HEK293 (cell line): ENCODE measurements around the gene MICALL1.

Experiments
- BCL6B ChIP-seq: fragments of 450-650 bp; formaldehyde crosslinking; IDR thresholded peaks from 2 replicates; pipeline ENCODE4 v1.5.1; 2017; ENCODE audit warnings: missing biosample characterization, missing genetic modification characterization
- HOXD13 ChIP-seq: sonication (generic); formaldehyde crosslinking; IDR thresholded peaks from 2 replicates; pipeline ENCODE4 v1.8.0; 2022; ENCODE audit warnings: missing genetic modification reagents, borderline replicate concordance
- KLF7 ChIP-seq: fragments of 450-650 bp; formaldehyde crosslinking; IDR thresholded peaks from 2 replicates; pipeline ENCODE4 v1.5.1; 2016; ENCODE audit warnings: missing biosample characterization, missing genetic modification characterization, borderline replicate concordance
- PRDM6 ChIP-seq: fragments of 450-650 bp; formaldehyde crosslinking; IDR thresholded peaks from 2 replicates; pipeline ENCODE4 v1.5.1; 2017; ENCODE audit warnings: missing biosample characterization, missing genetic modification characterization
- REPIN1 ChIP-seq: fragments of 450-650 bp; formaldehyde crosslinking; IDR thresholded peaks from 2 replicates; pipeline ENCODE4 v1.5.1; 2017; ENCODE audit warnings: missing biosample characterization, missing genetic modification characterization, low read depth
- SCRT2 ChIP-seq: fragments of 450-650 bp; formaldehyde crosslinking; IDR thresholded peaks from 2 replicates; pipeline ENCODE4 v1.5.1; 2016; ENCODE audit warnings: missing biosample characterization, missing genetic modification characterization
- ZBTB48 ChIP-seq: fragments of 450-650 bp; formaldehyde crosslinking; IDR thresholded peaks from 2 replicates; pipeline ENCODE4 v1.5.1; 2016; ENCODE audit warnings: missing biosample characterization, missing genetic modification characterization
- ZBTB7A ChIP-seq: fragments of 450-650 bp; formaldehyde crosslinking; IDR thresholded peaks from 2 replicates; pipeline ENCODE4 v1.5.1; 2016; ENCODE audit warnings: low read depth, missing biosample characterization, missing genetic modification characterization
- ZFHX2 ChIP-seq: fragments of 450-650 bp; formaldehyde crosslinking; conservative IDR thresholded peaks from 2 replicates; pipeline ENCODE4 v1.5.1; 2016; ENCODE audit warnings: missing biosample characterization, missing genetic modification characterization
- ZNF112 ChIP-seq: fragments of 450-650 bp; formaldehyde crosslinking; IDR thresholded peaks from 2 replicates; pipeline ENCODE4 v1.5.0; 2017; ENCODE audit warnings: missing biosample characterization, missing genetic modification characterization
- ZNF138 ChIP-seq: fragments of 450-650 bp; formaldehyde crosslinking; IDR thresholded peaks from 2 replicates; pipeline ENCODE4 v1.5.1; 2016; ENCODE audit warnings: missing biosample characterization, missing genetic modification characterization, borderline replicate concordance
- ZNF24 ChIP-seq: fragments of 450-650 bp; formaldehyde crosslinking; IDR thresholded peaks from 2 replicates; pipeline ENCODE4 v1.5.1; 2016; ENCODE audit warnings: missing biosample characterization, missing genetic modification characterization
- ZNF248 ChIP-seq: fragments of 450-650 bp; formaldehyde crosslinking; IDR thresholded peaks from 2 replicates; pipeline ENCODE4 v1.5.1; 2017; ENCODE audit warnings: missing biosample characterization, missing genetic modification characterization
- ZNF266 ChIP-seq: fragments of 450-650 bp; formaldehyde crosslinking; IDR thresholded peaks from 2 replicates; pipeline ENCODE4 v1.5.1; 2016; ENCODE audit warnings: missing biosample characterization, missing genetic modification characterization, low read depth
- ZNF292 ChIP-seq: fragments of 450-650 bp; formaldehyde crosslinking; IDR thresholded peaks from 2 replicates; pipeline ENCODE4 v1.5.1; 2016; ENCODE audit warnings: low read depth, missing biosample characterization, missing genetic modification characterization, borderline replicate concordance
- ZNF311 ChIP-seq: fragments of 450-650 bp; formaldehyde crosslinking; IDR thresholded peaks from 2 replicates; pipeline ENCODE4 v1.5.1; 2017; ENCODE audit warnings: missing biosample characterization, missing genetic modification characterization, borderline replicate concordance
- ZNF335 ChIP-seq: fragments of 450-650 bp; formaldehyde crosslinking; conservative IDR thresholded peaks from 2 replicates; pipeline ENCODE4 v1.5.1; 2016; ENCODE audit warnings: missing biosample characterization, missing genetic modification characterization
- ZNF350 ChIP-seq: fragments of 450-650 bp; formaldehyde crosslinking; IDR thresholded peaks from 2 replicates; pipeline ENCODE4 v1.5.0; 2017; ENCODE audit warnings: missing biosample characterization, mild to moderate bottlenecking, missing genetic modification characterization
- ZNF391 ChIP-seq: fragments of 450-650 bp; formaldehyde crosslinking; IDR thresholded peaks from 2 replicates; pipeline ENCODE4 v1.5.1; 2016; ENCODE audit warnings: low read depth, missing biosample characterization, missing genetic modification characterization, borderline replicate concordance
- ZNF433 ChIP-seq: fragments of 450-650 bp; formaldehyde crosslinking; IDR thresholded peaks from 2 replicates; pipeline ENCODE4 v1.5.1; 2016; ENCODE audit warnings: missing biosample characterization, missing genetic modification characterization, low read depth
- ZNF488 ChIP-seq: fragments of 450-650 bp; formaldehyde crosslinking; IDR thresholded peaks from 2 replicates; pipeline ENCODE4 v1.5.1; 2016; ENCODE audit warnings: missing biosample characterization, missing genetic modification characterization
- ZNF518A ChIP-seq: fragments of 450-650 bp; formaldehyde crosslinking; conservative IDR thresholded peaks from 2 replicates; pipeline ENCODE4 v1.5.1; 2016; ENCODE audit warnings: low read depth, missing biosample characterization, missing genetic modification characterization
- ZNF549 ChIP-seq: fragments of 450-650 bp; IDR thresholded peaks from 2 replicates; pipeline ENCODE4 v1.5.1; 2018; ENCODE audit warnings: missing biosample characterization, missing genetic modification characterization, mild to moderate bottlenecking, inconsistent platforms, moderate library complexity
- ZNF555 ChIP-seq: fragments of 450-650 bp; formaldehyde crosslinking; conservative IDR thresholded peaks from 2 replicates; pipeline ENCODE4 v1.5.1; 2017; ENCODE audit warnings: missing biosample characterization, mild to moderate bottlenecking, missing genetic modification characterization, inconsistent platforms
- ZNF585B ChIP-seq: fragments of 450-650 bp; formaldehyde crosslinking; IDR thresholded peaks from 2 replicates; pipeline ENCODE4 v1.5.1; 2016; ENCODE audit warnings: missing biosample characterization, missing genetic modification characterization
- ZNF621 ChIP-seq: fragments of 450-650 bp; formaldehyde crosslinking; IDR thresholded peaks from 2 replicates; pipeline ENCODE4 v1.5.1; 2017; ENCODE audit warnings: missing biosample characterization, missing genetic modification characterization
- ZNF639 ChIP-seq: fragments of 450-650 bp; formaldehyde crosslinking; IDR thresholded peaks from 2 replicates; pipeline ENCODE4 v1.5.1; 2016; ENCODE audit warnings: missing biosample characterization, missing genetic modification characterization
- ZSCAN4 ChIP-seq: fragments of 450-650 bp; formaldehyde crosslinking; IDR thresholded peaks from 2 replicates; pipeline ENCODE4 v1.5.1; 2017; ENCODE audit warnings: missing biosample characterization, missing genetic modification characterization

MICALL1 gene

GRCh38 chr22:37905534-37906363 is at the start of gene MICALL1 (continued):
- TF ChIP-seq BCL6B (tag by site-specific recombination) = no peak
- no peak for TF ChIP-seq ZNF585B (tag by site-specific recombination)
- no peak for TF ChIP-seq ZNF549 (tag by site-specific recombination)
- no peak for TF ChIP-seq ZNF24 (tag by site-specific recombination)
- TF ChIP-seq ZNF488 (tag by site-specific recombination) = no peak
- no peak for TF ChIP-seq ZNF138 (tag by site-specific recombination)
- TF ChIP-seq ZNF433 = no peak
- TF ChIP-seq ZBTB7A = peak; percentile 72; the same call in 1 of the 2 replicates
- TF ChIP-seq ZFHX2 = peak; percentile 94
- no peak; the same call in 1 of the 2 replicates for TF ChIP-seq ZNF335
- no peak for TF ChIP-seq ZBTB48 (tag by site-specific recombination)
- no peak for TF ChIP-seq ZNF112 (tag by site-specific recombination)
- TF ChIP-seq ZNF639 (tag by site-specific recombination) = no peak
- TF ChIP-seq ZNF266 (tag by site-specific recombination) = no peak
- peak; percentile 8; the same call in 1 of the 2 replicates for TF ChIP-seq ZSCAN4 (tag by site-specific recombination)
- no peak for TF ChIP-seq ZNF292 (tag by site-specific recombination)
- TF ChIP-seq SCRT2 (tag by site-specific recombination) = no peak
- TF ChIP-seq ZNF555 (tag by site-specific recombination) = no peak
- no peak for TF ChIP-seq REPIN1 (tag by site-specific recombination)
- TF ChIP-seq ZNF248 = no peak
- TF ChIP-seq ZNF518A = no peak
- no peak; the same call in 1 of the 2 replicates for TF ChIP-seq KLF7
- TF ChIP-seq ZNF311 (tag by site-specific recombination) = no peak
- TF ChIP-seq HOXD13 (CRISPR knock-in tag) = no peak
- TF ChIP-seq ZNF350 (tag by site-specific recombination) = no peak
- TF ChIP-seq ZNF391 (tag by site-specific recombination) = no peak
- TF ChIP-seq PRDM6 (tag by site-specific recombination) = no peak
- no peak for TF ChIP-seq ZNF621 (tag by site-specific recombination)
